Measurements from ENCODE around the gene NFASC.

The NFASC gene

GRCh38 chr1:204990059-204990664 lies 119.5 kb downstream of the NFASC start:
- Histone ChIP-seq H3K27me3 (ENCODE audit: control insufficient read depth, insufficient read depth, low read length) (peaks cover 6% of the 10 kb centered on the region), H3K27ac (ENCODE audit: low read length) (no peak overlapping the region), H3K9me3 (ENCODE audit: control insufficient read depth, low read depth, low read length) (no peaks in the 10 kb centered on the region), H3K36me3 (ENCODE audit: control insufficient read depth, low read depth, low read length) (no peaks in the 10 kb centered on the region), H3K4me1 (ENCODE audit: control insufficient read depth, low read depth, low read length) (peaks cover 16% of the 10 kb centered on the region), H3K4me3 (ENCODE audit: low read length) (no peak overlapping the region), H3K9ac (ENCODE audit: low read length) (no peak overlapping the region)

DNA sequence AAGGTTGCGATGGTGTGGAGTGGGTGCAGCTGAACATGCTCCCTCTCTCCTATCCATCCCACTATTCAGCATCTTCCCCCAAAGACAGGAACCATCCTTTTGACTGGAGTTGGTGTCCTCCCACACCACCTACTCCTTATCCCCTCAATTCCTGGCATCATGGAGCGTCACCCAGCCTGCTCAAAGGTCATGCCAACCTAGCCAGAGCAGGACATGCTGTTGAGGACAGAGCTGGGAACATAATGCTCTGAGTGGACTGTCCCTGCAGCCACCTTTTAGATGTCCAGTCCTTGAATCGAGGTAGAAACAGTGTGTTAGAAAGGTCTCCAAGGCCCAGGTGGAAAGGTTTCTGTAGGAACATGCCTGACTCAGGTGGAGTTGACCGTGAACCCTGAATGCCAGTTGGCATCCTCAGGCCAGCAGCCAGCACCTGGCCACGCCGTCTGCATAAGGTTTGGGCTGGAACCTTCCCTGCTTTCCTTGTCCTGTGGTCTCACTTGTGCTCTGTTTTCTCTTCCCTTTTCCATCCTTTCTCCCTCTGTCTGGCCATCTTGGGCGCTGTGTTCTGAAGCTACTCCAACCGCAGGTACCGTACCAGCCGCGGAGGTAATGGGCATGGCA lies 120.2 kb downstream of the NFASC start:
- Histone ChIP-seq H3K36me3 (ENCODE audit: control insufficient read depth, low read depth, low read length) (no peaks in the 10 kb centered on the region), H3K4me1 (ENCODE audit: control insufficient read depth, low read depth, low read length) (peaks cover 16% of the 10 kb centered on the region), H3K27me3 (ENCODE audit: control insufficient read depth, insufficient read depth, low read length) (peaks cover 6% of the 10 kb centered on the region), H3K9ac (ENCODE audit: low read length) (no peak overlapping the region), H3K9me3 (ENCODE audit: control insufficient read depth, low read depth, low read length) (no peaks in the 10 kb centered on the region), H3K27ac (ENCODE audit: low read length) (no peak overlapping the region), H3K4me3 (ENCODE audit: low read length) (no peak overlapping the region)

GRCh38 chr1:204991342-204991844 lies 120.7 kb downstream of the NFASC start:
- Histone ChIP-seq H3K4me3 (ENCODE audit: low read length) (no peak overlapping the region), H3K9me3 (ENCODE audit: control insufficient read depth, low read depth, low read length) (no peaks in the 10 kb centered on the region), H3K27me3 (ENCODE audit: control insufficient read depth, insufficient read depth, low read length) (peaks cover 6% of the 10 kb centered on the region), H3K27ac (ENCODE audit: low read length) (no peak overlapping the region), H3K36me3 (ENCODE audit: control insufficient read depth, low read depth, low read length) (no peaks in the 10 kb centered on the region), H3K9ac (ENCODE audit: low read length) (no peak overlapping the region), H3K4me1 (ENCODE audit: control insufficient read depth, low read depth, low read length) (peaks cover 16% of the 10 kb centered on the region)

- H3K27me3 ChIP-seq (ENCODE audit: control insufficient read depth, insufficient read depth, low read length), result peaks cover 6% of the 10 kb centered on the region
- H3K9ac ChIP-seq (ENCODE audit: low read length), result no peak overlapping the region
- H3K4me1 ChIP-seq (ENCODE audit: control insufficient read depth, low read depth, low read length), result peaks cover 16% of the 10 kb centered on the region
- no peaks in the 10 kb centered on the region for H3K9me3 ChIP-seq (ENCODE audit: control insufficient read depth, low read depth, low read length)
- no peak overlapping the region for H3K4me3 ChIP-seq (ENCODE audit: low read length)
- no peak overlapping the region for H3K27ac ChIP-seq (ENCODE audit: low read length)
- H3K36me3 ChIP-seq (ENCODE audit: control insufficient read depth, low read depth, low read length), result no peaks in the 10 kb centered on the region
These were observed 121.7 kb downstream of the NFASC start for GRCh38 chr1:204992201-204992997.

GRCh38 chr1:204992998-204993314 lies 122.3 kb downstream of the NFASC start:
- Histone ChIP-seq H3K27me3 (ENCODE audit: control insufficient read depth, insufficient read depth, low read length) (peaks cover 6% of the 10 kb centered on the region), H3K4me3 (ENCODE audit: low read length) (no peak overlapping the region), H3K4me1 (ENCODE audit: control insufficient read depth, low read depth, low read length) (peaks cover 16% of the 10 kb centered on the region), H3K9ac (ENCODE audit: low read length) (no peak overlapping the region), H3K9me3 (ENCODE audit: control insufficient read depth, low read depth, low read length) (no peaks in the 10 kb centered on the region), H3K27ac (ENCODE audit: low read length) (no peak overlapping the region), H3K36me3 (ENCODE audit: control insufficient read depth, low read depth, low read length) (no peaks in the 10 kb centered on the region)

DNA sequence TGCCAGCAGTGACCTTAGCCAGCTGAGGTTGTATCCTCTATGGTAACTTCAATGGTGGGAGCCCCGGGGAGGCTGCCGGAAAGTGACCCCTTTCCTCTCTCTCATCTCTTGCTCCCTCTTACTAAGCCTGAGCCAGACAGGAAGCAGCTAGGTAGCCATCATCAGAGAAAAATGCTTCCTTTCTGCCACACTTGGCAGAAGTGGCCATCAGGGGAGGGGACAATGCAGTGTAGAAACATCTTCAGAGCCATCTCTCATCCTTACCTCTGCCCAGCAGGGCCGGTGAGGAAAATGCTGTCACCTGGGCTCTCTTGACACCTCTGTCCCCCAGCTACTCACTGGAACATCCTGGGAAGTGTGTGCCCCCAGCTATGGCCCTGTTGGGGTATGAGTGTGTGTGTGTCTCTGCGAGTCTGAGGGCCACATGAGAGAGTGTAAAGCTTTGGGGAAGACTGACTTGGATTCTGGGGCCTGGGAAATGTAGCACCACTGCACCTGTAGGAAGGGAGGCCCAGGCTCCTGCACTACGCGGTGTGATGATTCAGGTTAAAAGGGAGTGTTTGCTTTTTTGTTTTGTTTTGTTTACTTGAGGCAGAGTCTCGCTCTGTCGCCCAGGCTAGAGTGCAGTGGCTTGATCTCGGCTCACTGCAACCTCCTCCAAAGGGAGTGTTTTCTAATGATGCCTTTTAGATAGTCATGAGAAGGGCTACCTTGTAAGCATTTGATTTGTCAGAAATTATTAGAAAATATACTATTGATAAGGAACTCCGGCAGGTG lies 123.6 kb downstream of the NFASC start:
- H3K27me3 ChIP-seq (ENCODE audit: control insufficient read depth, insufficient read depth, low read length), result peaks cover 6% of the 10 kb centered on the region
- no peak overlapping the region for H3K4me3 ChIP-seq (ENCODE audit: low read length)
- no peak overlapping the region for H3K27ac ChIP-seq (ENCODE audit: low read length)
- H3K9me3 ChIP-seq (ENCODE audit: control insufficient read depth, low read depth, low read length), result no peaks in the 10 kb centered on the region
- no peak overlapping the region for H3K9ac ChIP-seq (ENCODE audit: low read length)
- H3K4me1 ChIP-seq (ENCODE audit: control insufficient read depth, low read depth, low read length), result peaks cover 16% of the 10 kb centered on the region
- no peaks in the 10 kb centered on the region for H3K36me3 ChIP-seq (ENCODE audit: control insufficient read depth, low read depth, low read length)

- no peaks in the 10 kb centered on the region for H3K9me3 ChIP-seq (ENCODE audit: control insufficient read depth, low read depth, low read length)
- H3K4me3 ChIP-seq (ENCODE audit: low read length), result no peak overlapping the region
- no peaks in the 10 kb centered on the region for H3K36me3 ChIP-seq (ENCODE audit: control insufficient read depth, low read depth, low read length)
- peaks cover 1% of the 10 kb centered on the region for H3K4me1 ChIP-seq (ENCODE audit: control insufficient read depth, low read depth, low read length)
- H3K9ac ChIP-seq (ENCODE audit: low read length), result no peak overlapping the region
- no peaks in the 10 kb centered on the region for H3K27me3 ChIP-seq (ENCODE audit: control insufficient read depth, insufficient read depth, low read length)
- no peak overlapping the region for H3K27ac ChIP-seq (ENCODE audit: low read length)
These were observed 126.3 kb downstream of the NFASC start for GRCh38 chr1:204996981-204997380.

DNA sequence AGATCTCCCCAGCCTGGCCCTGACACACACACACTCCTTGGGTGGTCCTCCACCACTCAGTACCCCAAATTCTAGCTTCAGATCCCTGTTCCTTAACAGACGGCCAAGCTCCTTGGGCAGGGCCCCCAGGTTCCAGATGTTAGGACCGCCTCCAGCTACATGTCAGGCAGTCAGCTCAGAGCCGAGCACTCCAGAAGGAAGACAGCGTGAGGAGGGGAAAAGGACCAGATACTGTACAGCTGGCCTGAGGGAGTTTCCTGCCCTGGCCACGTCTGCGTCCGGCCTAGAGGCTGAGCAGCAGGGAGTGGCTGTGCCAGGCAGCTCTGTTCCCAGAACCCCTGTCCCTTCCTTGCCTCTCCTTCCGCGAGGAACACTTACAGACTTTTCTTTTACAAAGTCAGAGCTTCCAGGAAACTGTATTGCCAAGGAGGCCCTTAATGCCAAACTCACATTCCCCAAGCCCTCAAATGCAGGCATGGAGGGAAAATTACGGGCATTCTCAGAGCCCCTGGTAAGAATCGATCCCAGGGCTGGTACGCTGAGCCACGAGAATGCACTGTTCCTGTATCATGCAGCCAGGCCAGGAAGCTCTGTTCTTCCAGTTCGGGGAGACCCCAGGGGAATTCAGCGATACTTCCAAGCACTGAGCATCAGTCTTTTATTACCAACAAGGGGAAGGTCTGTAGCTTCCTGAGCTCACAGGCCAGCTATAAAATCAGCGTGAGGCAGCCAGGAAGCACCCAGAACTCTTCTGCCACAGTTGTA lies 127.1 kb downstream of the NFASC start:
- H3K4me1 ChIP-seq (ENCODE audit: control insufficient read depth, low read depth, low read length), result peaks cover 3% of the 10 kb centered on the region
- no peak overlapping the region for H3K27ac ChIP-seq (ENCODE audit: low read length)
- no peaks in the 10 kb centered on the region for H3K27me3 ChIP-seq (ENCODE audit: control insufficient read depth, insufficient read depth, low read length)
- no peak overlapping the region for H3K9ac ChIP-seq (ENCODE audit: low read length)
- no peaks in the 10 kb centered on the region for H3K36me3 ChIP-seq (ENCODE audit: control insufficient read depth, low read depth, low read length)
- no peaks in the 10 kb centered on the region for H3K9me3 ChIP-seq (ENCODE audit: control insufficient read depth, low read depth, low read length)
- H3K4me3 ChIP-seq (ENCODE audit: low read length), result no peak overlapping the region

GRCh38 chr1:205001162-205001561 lies 130.5 kb downstream of the NFASC start:
- H3K4me1 ChIP-seq (ENCODE audit: control insufficient read depth, low read depth, low read length), result peaks cover 15% of the 10 kb centered on the region
- no peaks in the 10 kb centered on the region for H3K36me3 ChIP-seq (ENCODE audit: control insufficient read depth, low read depth, low read length)
- H3K4me3 ChIP-seq (ENCODE audit: low read length), result no peak overlapping the region
- H3K9ac ChIP-seq (ENCODE audit: low read length), result no peak overlapping the region
- H3K9me3 ChIP-seq (ENCODE audit: control insufficient read depth, low read depth, low read length), result no peaks in the 10 kb centered on the region
- H3K27ac ChIP-seq (ENCODE audit: low read length), result no peak overlapping the region
- H3K27me3 ChIP-seq (ENCODE audit: control insufficient read depth, insufficient read depth, low read length), result no peaks in the 10 kb centered on the region

GRCh38 chr1:205002705-205003104 lies 132.0 kb downstream of the NFASC start:
- no peak overlapping the region for H3K9ac ChIP-seq (ENCODE audit: low read length)
- peaks cover 15% of the 10 kb centered on the region for H3K4me1 ChIP-seq (ENCODE audit: control insufficient read depth, low read depth, low read length)
- no peaks in the 10 kb centered on the region for H3K27me3 ChIP-seq (ENCODE audit: control insufficient read depth, insufficient read depth, low read length)
- no peaks in the 10 kb centered on the region for H3K36me3 ChIP-seq (ENCODE audit: control insufficient read depth, low read depth, low read length)
- no peaks in the 10 kb centered on the region for H3K9me3 ChIP-seq (ENCODE audit: control insufficient read depth, low read depth, low read length)
- H3K4me3 ChIP-seq (ENCODE audit: low read length), result no peak overlapping the region
- H3K27ac ChIP-seq (ENCODE audit: low read length), result no peak overlapping the region
